OCI-LY1 (cell line): ENCODE measurements around the gene EBPL.
A peak's percentile ranks its signal among the peaks of the same experiment; 100 is the strongest.

ENCODE experiments used
- H2AFZ ChIP-seq: fragments of 200-600 bp; sonication (generic), shearing (Covaris generic); 2 replicates; pipeline ENCODE4 v1.6.0; 2014; ENCODE audit warnings: antibody characterized with exemption, mild to moderate bottlenecking, low read length
- H3F3A ChIP-seq: fragments of 200-600 bp; sonication (generic), shearing (Covaris generic); 2 replicates; pipeline ENCODE4 v1.6.0; 2014; ENCODE audit warnings: mild to moderate bottlenecking, antibody characterized with exemption, low read length, moderate library complexity; ENCODE audit not compliant: insufficient read depth
- H3K27ac ChIP-seq: fragments of 200-600 bp; sonication (generic); 2 replicates; pipeline ENCODE4 v1.5.1; 2014; ENCODE audit warnings: low read length, mixed run types, mild to moderate bottlenecking, low read depth; ENCODE audit not compliant: poor library complexity, severe bottlenecking
- H3K27me3 ChIP-seq: fragments of 200-600 bp; sonication (generic); 2 replicates; pipeline ENCODE4 v1.6.0; 2014; ENCODE audit warnings: antibody characterized with exemption, mild to moderate bottlenecking, low read length, moderate library complexity; ENCODE audit not compliant: insufficient read depth
- H3K36me3 ChIP-seq: fragments of 200-600 bp; sonication (generic); 2 replicates; pipeline ENCODE4 v1.6.1; 2014; ENCODE audit warnings: mild to moderate bottlenecking, antibody characterized with exemption, low read length, moderate library complexity, mixed read lengths; ENCODE audit not compliant: insufficient read depth
- H3K4me1 ChIP-seq: fragments of 200-600 bp; sonication (generic); 2 replicates; pipeline ENCODE4 v1.5.1; 2014; ENCODE audit warnings: mild to moderate bottlenecking, low read length, moderate library complexity; ENCODE audit not compliant: insufficient read depth, severe bottlenecking
- H3K4me2 ChIP-seq: fragments of 200-600 bp; sonication (generic), shearing (Covaris generic); 2 replicates; pipeline ENCODE4 v1.6.1; 2014; ENCODE audit warnings: low read length
- H3K4me3 ChIP-seq: fragments of 200-600 bp; sonication (generic); 2 replicates; pipeline ENCODE4 v1.5.1; 2014; ENCODE audit warnings: low read length, low read depth, mild to moderate bottlenecking, mixed read lengths; ENCODE audit not compliant: poor library complexity, severe bottlenecking
- H3K79me2 ChIP-seq: fragments of 200-600 bp; shearing (Covaris generic); 2 replicates; pipeline ENCODE4 v1.6.1; 2016; ENCODE audit warnings: mixed run types, low read length, mixed read lengths; ENCODE audit not compliant: insufficient read depth
- H3K9ac ChIP-seq: fragments of 200-600 bp; sonication (generic), shearing (Covaris generic); 2 replicates; pipeline ENCODE4 v1.6.1; 2014; ENCODE audit warnings: mild to moderate bottlenecking, low read length, mixed read lengths
- H3K9me2 ChIP-seq: fragments of 200-600 bp; sonication (generic), shearing (Covaris generic); 2 replicates; pipeline ENCODE4 v1.6.1; 2014; ENCODE audit warnings: low read depth, mild to moderate bottlenecking, low read length, mixed read lengths
- H3K9me3 ChIP-seq: fragments of 200-600 bp; shearing (Covaris generic); 2 replicates; pipeline ENCODE4 v1.6.1; 2014; ENCODE audit warnings: low read length, mixed read lengths
- H4K20me1 ChIP-seq: fragments of 200-600 bp; sonication (generic), shearing (Covaris generic); 2 replicates; pipeline ENCODE4 v1.6.0; 2016; ENCODE audit warnings: mild to moderate bottlenecking, low read length; ENCODE audit not compliant: insufficient read depth
- CTCF ChIP-seq: fragments of 200-600 bp; sonication (generic), shearing (Covaris generic); IDR thresholded peaks from 2 replicates; pipeline ENCODE4 v1.5.1; 2017; ENCODE audit warnings: mild to moderate bottlenecking, antibody characterized with exemption, low read length, moderate library complexity, mixed read lengths
- EZH2 ChIP-seq: fragments of 200-600 bp; sonication (generic), shearing (Covaris generic); IDR thresholded peaks from 2 replicates; pipeline ENCODE4 v1.8.0; 2017; ENCODE audit warnings: borderline replicate concordance, mixed run types, mild to moderate bottlenecking, antibody characterized with exemption, low read length, moderate library complexity, mixed read lengths

EBPL gene

DNA sequence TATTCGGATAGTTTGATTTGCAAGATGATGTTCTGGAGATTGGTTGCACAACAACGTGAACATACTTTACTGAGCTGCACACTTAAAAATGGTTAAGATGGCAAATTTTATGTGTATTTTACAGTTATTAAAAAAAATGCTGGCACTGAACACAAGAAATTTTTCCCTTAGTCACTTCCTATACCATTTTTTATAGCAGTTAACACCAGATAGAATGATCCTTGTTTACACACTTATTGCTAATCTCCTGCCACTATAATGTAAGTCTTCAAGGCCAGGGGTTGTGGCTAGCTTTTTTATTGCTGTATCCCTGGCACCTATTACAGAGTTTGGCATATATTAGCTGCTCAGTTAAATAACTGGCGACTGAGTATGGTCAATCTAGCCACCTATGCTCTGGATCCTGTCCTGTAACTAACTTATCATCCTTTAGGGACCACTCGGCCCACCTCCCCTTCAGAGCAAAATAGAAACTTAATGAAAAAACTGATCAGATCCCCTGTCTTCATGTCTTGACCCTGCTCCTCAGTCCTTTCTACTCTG lies 2.0 kb upstream of the EBPL start:
- peaks cover 10% of the 10 kb centered on the region; the same call in 1 of the 2 replicates for H3K79me2 ChIP-seq
- H3K4me2 ChIP-seq, result no peak overlapping the region
- H3K4me1 ChIP-seq, result peaks cover 22% of the 10 kb centered on the region
- peaks cover 5% of the 10 kb centered on the region for H3K36me3 ChIP-seq
- H3K9ac ChIP-seq, result no peak overlapping the region
- H3F3A ChIP-seq, result 0 out of 2 replicates have a peak, but pooled peaks cover 2% of the 10 kb centered on the region
- no peaks in the 10 kb centered on the region for H3K27me3 ChIP-seq
- no peak overlapping the region for H2AFZ ChIP-seq
- TF ChIP-seq EZH2, result no peak
- no peak for TF ChIP-seq CTCF
- H3K27ac ChIP-seq, result no peak overlapping the region
- H3K9me3 ChIP-seq, result no peaks in the 10 kb centered on the region
- H4K20me1 ChIP-seq, result no peaks in the 10 kb centered on the region
- H3K4me3 ChIP-seq, result no peak overlapping the region
- H3K9me2 ChIP-seq, result no peaks in the 10 kb centered on the region

DNA sequence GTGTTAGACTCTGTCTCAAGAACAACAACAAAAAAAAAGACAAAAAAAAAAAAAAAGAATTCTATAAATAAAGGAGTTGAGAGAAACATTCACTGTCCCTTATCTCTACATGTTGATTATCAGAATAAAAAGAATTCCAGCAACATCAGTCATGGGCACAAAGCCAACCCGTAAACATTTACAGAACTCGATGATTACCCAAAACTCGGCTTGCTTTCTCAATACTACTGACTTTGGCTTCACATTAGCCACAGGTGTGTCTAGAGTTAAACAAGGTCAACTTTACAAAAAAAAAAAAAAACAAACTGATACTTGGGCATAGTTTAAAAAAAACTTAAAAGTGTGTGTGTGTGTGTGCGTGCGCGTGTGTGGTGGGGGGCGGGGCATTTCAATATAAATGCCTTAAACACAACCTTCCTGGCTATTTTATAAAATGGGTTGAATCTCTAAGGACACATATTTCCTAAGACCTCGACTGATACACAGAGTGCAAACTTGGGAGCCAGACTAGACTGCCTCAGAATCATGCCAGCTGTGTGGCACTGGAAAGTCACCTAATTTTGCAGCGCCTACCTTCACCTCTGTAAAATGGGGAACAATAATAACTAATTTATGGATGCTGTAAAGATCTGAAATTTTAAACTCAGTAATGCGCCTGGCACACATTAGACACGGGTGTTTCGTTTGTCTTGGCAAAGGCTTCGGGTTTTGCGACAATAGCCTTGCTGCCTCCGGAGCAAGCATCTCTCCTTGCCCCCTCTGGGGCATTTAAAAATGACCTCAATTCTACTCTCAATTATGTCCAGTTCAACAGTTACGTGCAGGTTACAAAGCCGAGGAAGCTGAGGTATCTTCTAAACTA lies 922 bp downstream of the EBPL start:
- Histone ChIP-seq H3K4me1 (peaks cover 22% of the 10 kb centered on the region), H3K9me2 (no peaks in the 10 kb centered on the region), H3F3A (no peaks in the 10 kb centered on the region), H3K9ac (peak overlapping the region; percentile 78), H3K79me2 (peaks cover 10% of the 10 kb centered on the region; the same call in 1 of the 2 replicates), H3K27ac (peak overlapping the region; percentile 47), H3K4me2 (peak overlapping the region; percentile 91), H4K20me1 (no peaks in the 10 kb centered on the region), H3K9me3 (no peaks in the 10 kb centered on the region), H2AFZ (no peak overlapping the region), H3K27me3 (no peaks in the 10 kb centered on the region), H3K4me3 (peak overlapping the region; percentile 82), H3K36me3 (peaks cover 16% of the 10 kb centered on the region; the same call in 1 of the 2 replicates)
- TF ChIP-seq EZH2, result no peak

DNA sequence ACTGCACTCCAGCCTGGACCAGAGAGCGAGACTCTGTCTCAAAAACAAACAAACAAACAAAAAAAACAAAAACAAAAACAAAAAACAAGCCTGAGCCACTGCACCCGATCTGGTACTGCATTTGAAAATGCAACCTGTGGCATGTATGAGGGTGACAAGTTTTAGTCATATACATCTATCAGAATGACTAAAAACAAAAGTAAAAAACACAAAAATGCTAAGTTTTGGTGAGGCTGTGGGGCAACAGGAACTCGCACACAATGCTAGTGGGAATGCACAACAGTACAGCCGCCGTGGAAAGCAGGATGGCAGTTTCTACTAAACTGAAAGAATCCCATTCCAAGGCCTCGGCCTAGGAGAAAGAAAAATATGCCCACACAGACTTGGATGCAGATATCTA lies 7.8 kb downstream of the EBPL start:
- Histone ChIP-seq H3K9ac (no peak overlapping the region), H3K27ac (no peak overlapping the region), H3K9me3 (no peaks in the 10 kb centered on the region), H3K79me2 (no peaks in the 10 kb centered on the region), H3F3A (no peaks in the 10 kb centered on the region), H3K4me1 (peaks cover 6% of the 10 kb centered on the region), H3K4me3 (no peak overlapping the region), H3K27me3 (no peaks in the 10 kb centered on the region), H3K36me3 (peaks cover 15% of the 10 kb centered on the region; the same call in 1 of the 2 replicates), H2AFZ (no peak overlapping the region), H3K9me2 (no peaks in the 10 kb centered on the region), H4K20me1 (no peaks in the 10 kb centered on the region), H3K4me2 (no peak overlapping the region)
- TF ChIP-seq CTCF, result no peak
- no peak for TF ChIP-seq EZH2
